ENCODE measurements around the gene RPUSD2.
"Not testable (repeated sequence)": the region's sequence is repeated elsewhere in the genome, so short reads cannot be mapped to it uniquely, and the experiment has no call there.

RPUSD2 gene

GRCh38 chr15:40564591-40565332 is 4.3 kb upstream of the RPUSD2 start, which contains the start of gene CCDC32:
TSS of gene CCDC32 (minus strand) at chr15:40565042. CDS start at chr15:40563015, 2,027 bp downstream.
- peaks cover 5 to 11% of the 10 kb centered on the region in 2 donors for H3K4me1 ChIP-seq (ENCODE audit: control insufficient read depth in 2 of 2, insufficient read depth in 2 of 2, low read length in 2 of 2)

GRCh38 chr15:40565333-40566238 is 3.5 kb upstream of the RPUSD2 start:
- Histone ChIP-seq H3K36me3 (ENCODE audit: control insufficient read depth in 2 of 2, insufficient read depth in 2 of 2, low read length in 2 of 2) (peaks cover 8 to 10% of the 10 kb centered on the region in 2 donors), H3K27ac (ENCODE audit: low read depth in 2 of 2, low read length in 2 of 2) (peak overlapping the region; percentile 76 to 96), H3K9me3 (ENCODE audit: control insufficient read depth in 2 of 2, low read length in 2 of 2) (no peaks in the 10 kb centered on the region), H3K4me1 (ENCODE audit: control insufficient read depth in 2 of 2, insufficient read depth in 2 of 2, low read length in 2 of 2) (peaks cover 12 to 18% of the 10 kb centered on the region in 2 donors), H3K4me3 (ENCODE audit: low read length in 2 of 2) (peak overlapping the region; percentile 98), H3K27me3 (ENCODE audit: control insufficient read depth in 2 of 2, insufficient read depth in 2 of 2, low read length in 2 of 2) (no peaks in the 10 kb centered on the region), H3K9ac (ENCODE audit: low read depth in 1 of 2, low read length in 2 of 2) (peak overlapping the region; percentile 97 to 98)

More at GRCh38 chr15:40564591-40565332, 4.3 kb upstream of the RPUSD2 start, which contains the start of gene CCDC32:
- Histone ChIP-seq H3K27me3 (ENCODE audit: control insufficient read depth in 2 of 2, insufficient read depth in 2 of 2, low read length in 2 of 2) (no peaks in the 10 kb centered on the region), H3K9me3 (ENCODE audit: control insufficient read depth in 2 of 2, low read length in 2 of 2) (no peaks in the 10 kb centered on the region), H3K36me3 (ENCODE audit: control insufficient read depth in 2 of 2, insufficient read depth in 2 of 2, low read length in 2 of 2) (peaks cover 8 to 10% of the 10 kb centered on the region in 2 donors), H3K4me3 (ENCODE audit: low read length in 2 of 2) (peak within 1 kb of the TSS; percentile 98), H3K27ac (ENCODE audit: low read depth in 2 of 2, low read length in 2 of 2) (peak within 1 kb of the TSS; percentile 94 to 96), H3K9ac (ENCODE audit: low read depth in 1 of 2, low read length in 2 of 2) (peak within 1 kb of the TSS; percentile 97 to 98)

DNA sequence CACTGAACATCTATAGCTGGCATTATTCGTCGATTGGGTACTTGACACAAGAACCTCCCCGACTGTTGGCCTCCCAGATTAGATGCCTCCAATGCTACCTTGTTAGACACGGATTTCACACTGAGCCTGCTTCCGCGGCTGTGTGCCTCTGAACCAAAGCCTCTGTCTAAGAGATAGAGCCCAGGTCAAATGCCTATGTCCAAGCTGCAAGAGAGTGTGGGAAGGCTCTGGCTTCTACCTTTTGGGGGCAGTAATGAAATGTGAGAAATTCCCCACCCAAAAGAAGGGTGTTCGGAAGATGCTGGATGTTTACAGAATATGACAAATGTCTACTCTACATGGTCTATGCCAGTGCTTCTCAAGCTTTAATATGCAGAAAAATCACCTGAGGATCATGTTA is 2.0 kb upstream of the RPUSD2 start:
- Histone ChIP-seq H3K9me3 (ENCODE audit: control insufficient read depth in 2 of 2, low read length in 2 of 2) (no peaks in the 10 kb centered on the region), H3K27ac (ENCODE audit: low read depth in 2 of 2, low read length in 2 of 2) (no peak overlapping the region), H3K9ac (ENCODE audit: low read depth in 1 of 2, low read length in 2 of 2) (no peak overlapping the region), H3K4me3 (ENCODE audit: low read length in 2 of 2) (no peak overlapping the region), H3K4me1 (ENCODE audit: control insufficient read depth in 2 of 2, insufficient read depth in 2 of 2, low read length in 2 of 2) (peaks cover 14 to 18% of the 10 kb centered on the region in 2 donors), H3K27me3 (ENCODE audit: control insufficient read depth in 2 of 2, insufficient read depth in 2 of 2, low read length in 2 of 2) (no peaks in the 10 kb centered on the region), H3K36me3 (ENCODE audit: control insufficient read depth in 2 of 2, insufficient read depth in 2 of 2, low read length in 2 of 2) (peaks cover 7 to 11% of the 10 kb centered on the region in 2 donors)

GRCh38 chr15:40575113-40575512 is 6.0 kb downstream of the RPUSD2 start:
- H3K9me3 ChIP-seq (ENCODE audit: control insufficient read depth in 2 of 2, low read length in 2 of 2) = no peaks in the 10 kb centered on the region
- H3K4me1 ChIP-seq (ENCODE audit: control insufficient read depth in 2 of 2, insufficient read depth in 2 of 2, low read length in 2 of 2) = peaks cover 4 to 6% of the 10 kb centered on the region in 2 donors
- no peak overlapping the region for H3K9ac ChIP-seq (ENCODE audit: low read depth in 1 of 2, low read length in 2 of 2)
- H3K4me3 ChIP-seq (ENCODE audit: low read length in 2 of 2) = no peak overlapping the region
- no peak overlapping the region for H3K27ac ChIP-seq (ENCODE audit: low read depth in 2 of 2, low read length in 2 of 2)
- no peaks in the 10 kb centered on the region for H3K27me3 ChIP-seq (ENCODE audit: control insufficient read depth in 2 of 2, insufficient read depth in 2 of 2, low read length in 2 of 2)
- peaks cover 14 to 21% of the 10 kb centered on the region in 2 donors for H3K36me3 ChIP-seq (ENCODE audit: control insufficient read depth in 2 of 2, insufficient read depth in 2 of 2, low read length in 2 of 2)

GRCh38 chr15:40576914-40577313 is 7.8 kb downstream of the RPUSD2 start:
- H3K9ac ChIP-seq (ENCODE audit: low read depth in 1 of 2, low read length in 2 of 2); H3K27ac ChIP-seq (ENCODE audit: low read depth in 2 of 2, low read length in 2 of 2); H3K9me3 ChIP-seq (ENCODE audit: control insufficient read depth in 2 of 2, low read length in 2 of 2); H3K27me3 ChIP-seq (ENCODE audit: control insufficient read depth in 2 of 2, insufficient read depth in 2 of 2, low read length in 2 of 2); H3K4me3 ChIP-seq (ENCODE audit: low read length in 2 of 2); H3K4me1 ChIP-seq (ENCODE audit: control insufficient read depth in 2 of 2, insufficient read depth in 2 of 2, low read length in 2 of 2): not testable (repeated sequence)
- H3K36me3 ChIP-seq (ENCODE audit: control insufficient read depth in 2 of 2, insufficient read depth in 2 of 2, low read length in 2 of 2) = peaks cover 8 to 16% of the 10 kb centered on the region in 2 donors

DNA sequence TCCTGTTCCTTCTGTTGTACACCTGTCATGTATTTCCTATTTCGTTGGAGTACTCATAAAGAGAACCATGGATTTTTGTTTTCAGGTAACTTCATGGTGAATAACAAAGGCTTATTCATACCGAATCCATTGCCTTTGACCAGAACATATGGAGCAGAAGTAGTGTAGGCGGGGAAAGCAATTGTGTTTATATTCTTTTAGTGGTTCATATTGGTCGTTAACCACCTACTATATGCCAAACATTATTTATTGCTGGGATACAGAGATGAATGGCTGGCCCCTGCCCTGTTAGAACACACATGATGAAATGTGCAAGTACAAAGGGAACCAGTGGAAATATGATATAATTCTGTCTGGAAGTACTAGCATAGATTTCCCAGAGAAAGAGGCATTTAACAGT is 9.8 kb downstream of the RPUSD2 start:
- no peak overlapping the region for H3K4me3 ChIP-seq (ENCODE audit: low read length in 2 of 2)
- H3K27me3 ChIP-seq (ENCODE audit: control insufficient read depth in 2 of 2, insufficient read depth in 2 of 2, low read length in 2 of 2) = no peaks in the 10 kb centered on the region
- no peak overlapping the region for H3K9ac ChIP-seq (ENCODE audit: low read depth in 1 of 2, low read length in 2 of 2)
- no peaks in the 10 kb centered on the region for H3K9me3 ChIP-seq (ENCODE audit: control insufficient read depth in 2 of 2, low read length in 2 of 2)
- peak overlapping the region in 1 of 2 donors; percentile 39 for H3K27ac ChIP-seq (ENCODE audit: low read depth in 2 of 2, low read length in 2 of 2)
- H3K36me3 ChIP-seq (ENCODE audit: control insufficient read depth in 2 of 2, insufficient read depth in 2 of 2, low read length in 2 of 2) = peaks cover under 1 to 8% of the 10 kb centered on the region in 2 donors
- H3K4me1 ChIP-seq (ENCODE audit: control insufficient read depth in 2 of 2, insufficient read depth in 2 of 2, low read length in 2 of 2) = no peaks in the 10 kb centered on the region

- not testable (repeated sequence) for H3K9me3 ChIP-seq (ENCODE audit: control insufficient read depth in 2 of 2, low read length in 2 of 2); H3K9ac ChIP-seq (ENCODE audit: low read depth in 1 of 2, low read length in 2 of 2); H3K36me3 ChIP-seq (ENCODE audit: control insufficient read depth in 2 of 2, insufficient read depth in 2 of 2, low read length in 2 of 2); H3K4me1 ChIP-seq (ENCODE audit: control insufficient read depth in 2 of 2, insufficient read depth in 2 of 2, low read length in 2 of 2); H3K27me3 ChIP-seq (ENCODE audit: control insufficient read depth in 2 of 2, insufficient read depth in 2 of 2, low read length in 2 of 2); H3K4me3 ChIP-seq (ENCODE audit: low read length in 2 of 2); H3K27ac ChIP-seq (ENCODE audit: low read depth in 2 of 2, low read length in 2 of 2)
Measured at GRCh38 chr15:40581796-40582195, 12.7 kb downstream of the RPUSD2 start.

- no peaks in the 10 kb centered on the region for H3K4me1 ChIP-seq (ENCODE audit: control insufficient read depth in 2 of 2, insufficient read depth in 2 of 2, low read length in 2 of 2)
- H3K4me3 ChIP-seq (ENCODE audit: low read length in 2 of 2) = peak overlapping the region; percentile 2 to 60
- H3K9ac ChIP-seq (ENCODE audit: low read depth in 1 of 2, low read length in 2 of 2) = no peak overlapping the region
- H3K27ac ChIP-seq (ENCODE audit: low read depth in 2 of 2, low read length in 2 of 2) = no peak overlapping the region
- H3K9me3 ChIP-seq (ENCODE audit: control insufficient read depth in 2 of 2, low read length in 2 of 2) = no peaks in the 10 kb centered on the region
- no peaks in the 10 kb centered on the region for H3K27me3 ChIP-seq (ENCODE audit: control insufficient read depth in 2 of 2, insufficient read depth in 2 of 2, low read length in 2 of 2)
- H3K36me3 ChIP-seq (ENCODE audit: control insufficient read depth in 2 of 2, insufficient read depth in 2 of 2, low read length in 2 of 2) = no peaks in the 10 kb centered on the region
Measured at GRCh38 chr15:40582726-40583246, 13.7 kb downstream of the RPUSD2 start.

DNA sequence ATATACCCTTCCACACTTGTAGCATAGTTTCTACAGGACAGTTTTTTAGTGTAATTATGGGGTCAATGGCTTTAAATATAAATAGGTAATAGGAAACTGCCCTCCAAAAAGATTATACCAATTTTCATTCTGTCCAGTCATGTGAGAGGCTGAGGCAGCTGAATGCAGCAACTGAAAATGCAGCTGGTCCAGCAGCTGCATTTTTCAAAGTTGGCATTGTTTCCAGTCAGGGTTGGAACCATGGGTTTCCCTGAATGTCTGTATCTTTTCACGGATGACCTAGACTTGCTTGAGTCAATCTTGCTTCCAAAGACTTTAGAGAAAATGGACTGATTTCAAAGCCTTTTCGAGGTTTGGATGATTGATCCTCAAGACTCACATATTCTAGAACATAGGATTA is 15.1 kb downstream of the RPUSD2 start:
- Histone ChIP-seq H3K27ac (ENCODE audit: low read depth in 2 of 2, low read length in 2 of 2) (no peak overlapping the region), H3K9me3 (ENCODE audit: control insufficient read depth in 2 of 2, low read length in 2 of 2) (no peaks in the 10 kb centered on the region), H3K36me3 (ENCODE audit: control insufficient read depth in 2 of 2, insufficient read depth in 2 of 2, low read length in 2 of 2) (no peaks in the 10 kb centered on the region), H3K9ac (ENCODE audit: low read depth in 1 of 2, low read length in 2 of 2) (no peak overlapping the region), H3K4me3 (ENCODE audit: low read length in 2 of 2) (no peak overlapping the region), H3K27me3 (ENCODE audit: control insufficient read depth in 2 of 2, insufficient read depth in 2 of 2, low read length in 2 of 2) (no peaks in the 10 kb centered on the region), H3K4me1 (ENCODE audit: control insufficient read depth in 2 of 2, insufficient read depth in 2 of 2, low read length in 2 of 2) (no peaks in the 10 kb centered on the region)

DNA sequence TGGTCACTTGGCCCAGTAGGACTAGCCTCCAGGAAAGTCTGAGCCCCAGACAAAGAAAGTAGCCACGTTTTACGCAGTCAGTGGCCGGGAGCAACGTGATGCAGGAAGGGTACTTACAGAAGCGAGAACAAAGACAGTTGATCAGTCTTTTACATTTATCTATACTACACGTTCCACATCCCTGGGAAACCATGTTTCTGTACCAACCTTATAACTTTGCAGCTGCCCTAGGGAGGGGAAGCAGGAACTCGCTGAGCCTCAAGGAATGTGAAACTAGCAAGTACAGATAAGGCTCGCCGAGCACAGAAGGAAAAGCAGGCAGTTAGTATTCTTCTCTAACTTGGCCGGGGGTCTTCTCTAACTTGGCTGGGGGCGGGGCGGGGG is 21.6 kb downstream of the RPUSD2 start:
- H3K9ac ChIP-seq (ENCODE audit: low read depth in 1 of 2, low read length in 2 of 2) = peak overlapping the region in 1 of 2 donors; percentile 38
- no peaks in the 10 kb centered on the region for H3K36me3 ChIP-seq (ENCODE audit: control insufficient read depth in 2 of 2, insufficient read depth in 2 of 2, low read length in 2 of 2)
- H3K9me3 ChIP-seq (ENCODE audit: control insufficient read depth in 2 of 2, low read length in 2 of 2) = no peaks in the 10 kb centered on the region
- peaks cover 9 to 13% of the 10 kb centered on the region in 2 donors for H3K4me1 ChIP-seq (ENCODE audit: control insufficient read depth in 2 of 2, insufficient read depth in 2 of 2, low read length in 2 of 2)
- H3K27me3 ChIP-seq (ENCODE audit: control insufficient read depth in 2 of 2, insufficient read depth in 2 of 2, low read length in 2 of 2) = no peaks in the 10 kb centered on the region
- no peak overlapping the region for H3K27ac ChIP-seq (ENCODE audit: low read depth in 2 of 2, low read length in 2 of 2)
- no peak overlapping the region for H3K4me3 ChIP-seq (ENCODE audit: low read length in 2 of 2)
